ENCODE measurements around the gene NFATC2.
"Not testable (repeated sequence)": the region's sequence is repeated elsewhere in the genome, so short reads cannot be mapped to it uniquely, and the experiment has no call there.

NFATC2 gene

DNA sequence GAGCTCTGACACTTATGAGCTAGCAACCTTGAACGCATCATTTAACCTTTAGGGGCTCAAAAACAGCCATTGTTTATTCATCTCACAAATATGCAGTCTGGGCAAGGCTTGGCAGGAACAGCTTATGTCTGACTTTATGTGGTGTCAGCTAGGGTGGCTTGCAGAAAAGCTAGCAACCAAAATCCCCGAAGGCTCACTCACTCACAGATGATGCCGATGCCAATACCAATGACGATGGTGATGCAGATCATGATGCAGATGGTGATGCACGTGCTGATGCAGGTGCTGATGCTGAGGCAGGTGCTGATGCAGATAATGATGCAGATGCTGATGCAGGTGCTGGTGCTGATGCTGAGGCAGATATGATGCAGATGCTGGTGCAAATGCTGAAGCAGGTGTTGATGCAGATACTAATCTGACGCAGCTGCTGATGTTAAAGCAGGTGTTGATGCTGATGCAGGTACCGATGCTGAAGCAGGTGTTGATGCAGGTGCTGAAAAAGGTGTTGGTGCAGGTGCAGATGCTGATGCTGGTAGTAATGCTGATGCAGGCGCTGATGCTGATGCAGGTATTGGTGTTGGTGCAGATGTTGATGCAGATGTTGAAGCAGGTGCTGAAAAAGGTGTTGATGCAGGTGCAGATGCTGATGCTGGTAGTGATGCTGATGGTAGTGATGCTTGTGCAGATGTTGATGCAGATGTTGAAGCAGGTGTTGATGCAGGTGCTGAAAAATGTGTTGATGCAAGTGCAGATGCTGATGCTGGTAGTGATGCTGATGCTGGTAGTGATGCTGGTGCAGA lies 195.6 kb downstream of the NFATC2 start:
- DNase-seq = no peak

DNA sequence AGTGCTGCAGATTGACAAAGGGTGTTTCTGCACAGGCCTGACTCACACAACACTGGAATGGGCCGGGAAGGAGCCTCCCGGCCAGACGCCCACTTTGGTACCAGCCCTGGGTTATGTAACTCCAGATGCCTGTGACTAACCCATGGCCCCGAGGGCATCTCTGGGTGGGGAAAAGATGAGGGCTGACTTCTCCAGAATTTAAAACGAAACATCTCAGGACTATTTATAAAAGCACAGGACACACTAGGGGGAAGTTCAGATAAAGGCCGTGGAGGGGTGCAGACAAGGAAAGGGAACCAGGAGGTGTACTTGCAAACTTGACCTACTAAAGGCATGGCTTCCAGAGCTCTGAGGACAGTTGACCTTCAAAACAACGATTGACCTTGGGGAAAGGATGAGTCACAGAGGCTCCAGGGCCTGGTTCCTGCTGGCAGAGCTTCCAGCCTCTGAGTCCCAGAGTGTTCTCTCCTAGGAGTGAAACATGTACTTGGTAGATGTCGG lies 196.9 kb downstream of the NFATC2 start:
- no peak for DNase-seq

DNA sequence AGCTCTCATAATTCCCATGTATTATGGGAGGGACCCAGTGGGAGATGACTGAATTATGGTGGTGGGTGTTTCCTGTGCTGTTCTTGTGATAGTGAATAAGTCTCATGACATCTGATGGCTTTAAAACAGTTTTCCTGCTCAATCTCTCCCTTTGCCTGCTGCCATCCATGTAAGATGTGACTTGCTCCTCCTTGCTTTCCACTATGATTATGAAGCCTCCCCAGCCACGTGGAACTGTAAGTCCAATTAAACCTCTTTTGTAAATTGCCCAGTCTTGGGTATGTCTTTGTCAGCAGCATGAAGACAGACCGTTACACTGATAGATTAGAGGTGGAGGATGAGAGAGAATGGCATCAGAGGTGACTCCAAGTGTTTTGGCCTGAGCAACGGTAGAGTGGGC lies 198.7 kb downstream of the NFATC2 start:
- not testable (repeated sequence) for DNase-seq

- DNase-seq = no peak
These were observed 199.8 kb downstream of the NFATC2 start for GRCh38 chr20:51342510-51343236.

GRCh38 chr20:51341581-51341980 lies 200.9 kb downstream of the NFATC2 start:
- no peak for DNase-seq

DNA sequence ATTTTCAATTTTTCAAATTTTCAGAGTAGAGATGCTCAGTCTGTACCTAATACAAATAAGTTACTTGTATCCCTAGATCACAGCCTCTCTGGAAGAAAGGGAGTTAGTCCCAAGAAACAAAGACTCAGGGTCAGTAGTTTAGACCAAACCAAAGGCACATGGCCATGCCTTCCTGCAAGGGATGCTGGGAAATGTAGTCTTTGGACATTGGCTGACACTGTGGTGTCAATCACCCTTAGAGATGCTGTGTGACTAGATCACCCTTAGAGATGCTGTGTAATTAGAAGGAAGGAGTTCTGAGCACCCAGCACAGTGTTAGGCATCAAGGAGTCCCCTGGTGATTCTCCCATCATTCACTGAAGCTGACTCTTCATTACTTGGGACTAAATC lies 202.1 kb downstream of the NFATC2 start:
- DNase-seq = no peak

DNA sequence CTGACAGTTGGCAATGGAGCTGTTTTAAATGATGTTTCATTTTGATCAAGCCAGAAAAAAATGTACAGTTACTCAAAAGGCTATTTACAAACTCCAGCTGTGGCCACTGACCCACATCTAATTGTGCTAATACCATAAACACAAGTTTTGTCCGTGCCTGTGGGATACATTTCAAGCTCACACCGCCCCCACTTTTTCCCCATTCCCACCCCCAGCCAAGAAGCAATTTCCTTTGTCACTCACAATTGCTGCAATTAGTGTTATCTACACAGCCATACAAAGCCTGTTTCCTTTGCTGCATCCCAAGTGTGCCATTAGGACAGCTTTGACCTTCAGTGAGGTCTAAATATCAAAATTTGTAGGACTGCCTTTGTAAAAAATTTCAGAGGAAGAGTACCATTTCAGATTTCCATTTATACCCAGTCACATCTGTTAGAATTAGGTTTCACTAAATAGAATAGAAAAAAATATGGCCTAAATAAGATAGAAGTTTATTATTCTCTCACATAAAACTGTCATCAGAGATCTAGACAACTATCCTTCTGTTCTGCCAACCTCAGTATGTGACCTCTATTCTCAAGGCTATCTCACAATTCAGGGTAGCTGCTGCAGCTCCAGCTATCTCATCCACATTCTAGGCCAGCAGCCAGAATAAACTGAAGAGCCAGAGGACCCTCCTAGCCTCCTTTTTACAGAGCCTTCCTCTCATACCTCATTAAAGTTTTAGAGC lies 202.6 kb downstream of the NFATC2 start:
- no peak for DNase-seq

DNA sequence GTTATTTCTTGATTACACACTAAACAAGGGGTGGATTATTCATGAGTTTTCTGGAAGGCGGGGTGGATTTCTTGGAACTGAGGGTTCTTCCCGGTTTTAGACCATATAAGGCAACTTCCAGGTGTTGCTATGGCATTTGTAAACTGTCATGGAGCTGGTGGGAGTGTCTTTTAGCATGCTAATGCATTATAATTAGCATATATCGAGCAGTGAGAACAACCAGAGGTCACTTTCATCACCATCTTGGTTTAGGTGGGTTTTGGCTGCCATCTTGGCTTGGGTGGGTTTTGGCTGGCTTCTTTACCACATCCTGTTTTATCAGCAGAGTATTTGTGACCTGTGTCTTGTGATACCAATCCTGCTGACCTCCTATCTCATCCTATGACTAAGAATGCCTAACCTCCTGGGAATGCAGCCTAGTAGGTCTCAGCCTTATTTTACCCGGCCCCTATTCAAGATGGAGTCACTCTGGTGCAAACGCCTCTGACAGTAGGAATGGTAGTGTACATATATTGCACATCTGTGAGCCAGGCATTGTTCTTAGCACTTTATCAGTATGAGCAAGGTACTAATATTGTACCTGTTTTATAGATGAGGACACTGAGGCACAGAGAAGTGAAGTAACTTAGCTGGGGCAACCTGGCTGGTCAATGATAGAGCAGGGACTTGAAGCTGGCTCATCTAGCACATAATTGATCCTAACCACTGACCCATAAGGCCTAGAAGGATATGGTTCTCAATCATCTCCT lies 203.7 kb downstream of the NFATC2 start:
- DNase-seq = no peak

GRCh38 chr20:51337126-51337805 lies 205.3 kb downstream of the NFATC2 start:
- DNase-seq = no peak

Data from NCI-H2029 treated with DMSO at 0.1 percent for 48 hours (cell line).